Stromal cell of bone marrow (primary cell): ENCODE results near the gene SLC28A1.

ENCODE experiments used
- DNase-seq: peaks from one replicate; pipeline ENCODE4 v3.0.0-alpha.2; 2012; ENCODE audit warnings: low read depth

SLC28A1 gene

DNA sequence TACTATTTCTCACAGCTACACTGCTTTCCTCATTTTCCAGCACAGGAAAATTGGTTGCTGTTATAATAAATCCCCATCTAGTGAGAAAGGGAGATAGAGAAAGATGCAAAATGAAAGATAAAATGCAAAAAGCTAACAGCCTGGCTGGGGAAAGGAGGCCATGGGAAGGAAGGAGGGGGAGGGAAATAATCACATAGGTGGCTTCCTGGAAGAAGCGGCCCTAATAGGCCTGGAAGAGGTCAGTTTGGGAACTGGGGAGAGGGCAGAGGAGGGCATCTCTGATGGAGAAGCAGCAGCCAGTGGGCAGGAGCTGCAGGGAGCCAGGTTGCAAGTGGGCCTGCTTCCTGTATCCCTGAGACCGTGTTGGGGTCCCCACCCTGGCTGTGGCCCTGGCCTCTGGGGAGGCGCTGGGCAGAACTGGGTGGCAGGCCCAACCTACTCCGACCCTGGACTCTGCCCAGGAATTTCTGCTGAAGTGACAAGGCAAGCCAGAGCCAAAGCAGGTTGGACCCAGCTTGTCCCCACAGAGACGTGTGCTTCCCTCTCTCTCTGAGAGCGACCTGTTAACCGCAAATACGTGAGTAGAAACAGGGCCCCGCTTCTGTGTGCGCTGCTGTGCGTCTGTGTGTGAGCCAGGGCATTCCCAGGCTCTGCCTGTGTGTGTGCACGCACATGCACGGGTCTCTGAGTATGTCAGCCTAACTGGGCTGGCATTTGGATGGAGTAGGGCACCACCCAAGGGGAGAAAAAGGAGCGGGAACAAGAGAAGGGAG lies 1.9 kb downstream of the SLC28A1 start:
- DNase-seq, result no peak

DNA sequence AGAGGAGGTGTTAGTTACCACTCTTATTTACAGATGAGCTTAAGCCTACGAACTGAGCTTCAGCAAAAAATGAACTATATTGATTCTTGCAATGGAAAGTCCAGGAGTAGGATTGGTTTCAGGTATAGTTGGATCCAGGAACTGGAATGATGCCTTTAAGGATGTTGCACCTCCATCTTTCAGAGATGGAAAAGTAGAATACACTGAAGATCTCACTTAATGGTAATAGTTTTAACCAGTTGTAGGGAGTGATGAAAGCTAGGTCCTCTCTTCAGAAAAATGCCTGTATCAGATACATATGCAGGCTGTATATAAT lies 2.5 kb downstream of the SLC28A1 start:
- no peak for DNase-seq

DNA sequence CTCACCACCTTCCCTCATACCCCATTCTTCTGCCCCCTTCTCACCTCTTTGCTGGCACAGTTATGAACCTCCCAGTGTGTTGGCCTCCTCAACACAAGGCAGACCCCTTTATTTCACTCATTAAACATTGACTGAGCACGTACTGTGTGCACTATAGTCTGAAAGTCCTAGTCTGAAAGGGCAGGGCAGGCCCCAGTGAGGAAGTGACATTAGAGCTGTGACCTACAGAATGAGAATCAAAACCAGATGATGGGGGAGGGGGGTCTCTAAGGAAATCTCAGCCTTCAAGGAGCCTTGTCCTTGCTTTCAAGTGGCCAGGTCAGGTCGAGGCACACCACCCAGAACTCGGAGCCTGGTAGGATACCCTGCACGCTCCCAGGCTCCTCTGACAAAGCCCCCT lies 3.5 kb downstream of the SLC28A1 start:
- no peak for DNase-seq

DNA sequence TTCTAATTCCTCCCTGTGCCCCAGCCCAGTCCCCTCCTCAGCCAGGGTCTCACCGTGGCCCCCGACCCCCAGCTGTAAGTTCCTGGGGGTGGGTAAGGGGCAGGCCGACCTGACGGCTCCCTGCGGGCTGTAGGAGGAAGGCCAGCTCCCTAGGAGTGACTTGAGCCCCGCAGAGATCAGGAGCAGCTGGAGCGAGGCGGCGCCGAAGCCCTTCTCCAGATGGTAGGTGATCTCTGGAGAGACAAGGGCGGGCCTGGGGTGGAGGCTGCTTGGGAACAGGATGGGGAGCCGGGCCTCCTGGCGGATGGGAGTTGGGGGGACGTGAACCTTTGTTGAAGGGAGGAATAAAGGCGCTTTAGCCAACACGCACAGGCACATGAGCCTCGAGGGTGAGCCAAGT lies 4.2 kb downstream of the SLC28A1 start:
- DNase-seq, result no peak

DNA sequence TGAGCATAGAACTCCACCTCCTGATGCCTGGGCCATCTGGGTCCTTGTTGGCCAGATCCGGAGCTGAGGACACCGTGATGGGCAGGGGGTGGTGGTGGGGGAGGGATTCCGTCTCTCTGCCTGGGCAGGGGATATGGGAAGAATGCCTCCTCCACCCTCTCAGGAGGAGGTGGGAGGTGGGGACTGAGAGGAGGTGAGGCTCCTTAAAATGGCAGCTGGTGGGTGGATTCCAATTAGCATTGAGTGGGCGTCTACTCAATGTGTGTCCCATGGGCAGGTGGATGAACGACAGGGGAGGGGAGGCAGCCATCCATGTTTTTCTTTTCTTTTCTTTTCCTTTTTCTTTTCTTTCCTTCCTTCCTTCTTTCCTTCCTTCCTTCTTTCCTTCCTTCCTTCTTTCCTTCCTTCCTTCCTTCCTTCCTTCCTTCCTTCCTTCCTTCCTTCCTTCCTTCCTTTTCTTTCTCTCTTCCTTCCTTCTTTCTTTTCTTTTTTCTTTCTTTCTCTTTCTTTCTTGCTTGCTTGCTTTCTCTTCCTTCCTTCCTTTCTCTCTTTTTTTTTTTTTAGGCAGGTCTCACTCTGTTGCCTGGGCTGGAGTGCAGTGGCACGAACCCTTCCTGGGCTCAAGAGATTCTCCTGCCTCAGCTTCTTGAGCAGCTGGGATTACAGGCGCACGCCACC lies 5.0 kb downstream of the SLC28A1 start:
- DNase-seq, result no peak

DNA sequence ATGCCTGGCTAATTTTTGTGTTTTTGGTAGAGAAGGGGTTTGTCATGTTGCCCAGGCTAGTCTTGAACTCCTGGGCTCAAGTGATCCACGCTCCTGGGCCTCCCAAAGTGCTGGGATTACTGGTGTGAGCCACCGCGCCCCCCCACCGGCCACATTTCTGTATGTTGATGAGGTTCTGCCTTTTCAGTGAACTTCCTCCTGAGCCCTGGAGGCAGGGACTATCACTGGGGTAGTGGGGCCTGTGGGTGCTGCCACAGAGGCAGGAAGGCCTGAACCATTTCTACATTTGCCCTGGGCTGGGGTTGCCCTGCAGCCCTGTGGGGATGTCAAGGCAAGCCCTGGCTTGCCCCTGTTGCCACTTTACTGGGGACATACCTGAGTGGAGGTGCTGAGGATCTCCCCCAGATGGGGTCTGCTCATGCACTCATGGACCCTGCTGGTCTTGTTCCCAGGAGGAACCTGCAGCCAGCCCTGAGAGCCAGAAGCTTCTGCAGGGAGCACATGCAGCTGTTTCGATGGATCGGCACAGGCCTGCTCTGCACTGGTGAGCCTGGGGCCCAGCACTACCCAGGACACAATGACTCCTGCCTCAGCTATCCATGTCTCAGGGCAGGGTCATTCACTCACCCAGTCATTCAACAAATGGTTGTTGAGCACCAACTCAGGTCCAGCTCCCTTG lies 5.7 kb downstream of the SLC28A1 start:
- no peak for DNase-seq

DNA sequence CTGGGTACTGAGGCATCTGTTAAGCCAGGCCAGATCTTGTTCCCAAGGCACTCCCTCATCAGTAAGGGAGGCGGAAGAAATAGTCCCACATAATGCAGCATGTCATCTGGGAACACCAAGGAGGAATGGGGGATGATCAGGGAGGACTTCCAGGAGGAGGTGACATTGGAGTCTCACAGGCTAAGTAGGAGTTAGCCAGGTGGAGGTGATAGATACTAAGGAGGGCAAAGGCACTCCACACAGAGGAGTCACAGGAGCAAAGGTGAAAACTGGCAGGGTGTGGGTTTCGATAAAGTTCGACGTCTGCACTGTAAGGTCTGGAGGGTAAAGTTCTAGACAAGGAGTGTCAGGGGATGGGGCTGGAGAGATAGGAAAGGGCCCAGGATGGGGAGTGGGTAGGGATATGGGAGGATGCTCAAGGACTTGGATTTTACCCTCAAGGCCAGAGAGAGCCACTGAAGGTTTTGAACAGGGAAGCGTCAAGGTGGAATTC lies 6.3 kb downstream of the SLC28A1 start:
- DNase-seq, result no peak

DNA sequence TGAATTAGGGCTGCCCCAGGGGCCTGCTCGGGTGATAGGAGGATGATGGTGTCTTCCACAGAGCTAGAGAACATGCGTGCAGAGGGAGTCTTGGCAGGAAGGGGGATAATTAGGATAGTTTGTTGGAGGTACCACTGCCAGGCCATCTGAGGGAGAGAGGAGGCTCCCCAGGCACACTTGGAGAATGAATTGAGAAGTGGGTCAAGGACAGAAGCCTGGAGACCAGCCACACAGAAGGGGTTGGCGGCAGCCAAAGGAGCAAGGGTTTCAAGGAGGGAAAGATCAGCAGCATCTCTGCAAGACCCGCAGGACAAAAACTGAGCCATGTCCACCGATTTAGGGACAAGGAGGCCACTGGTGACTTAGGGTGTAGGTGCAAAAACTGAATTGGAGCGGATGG lies 6.9 kb downstream of the SLC28A1 start:
- DNase-seq, result no peak

DNA sequence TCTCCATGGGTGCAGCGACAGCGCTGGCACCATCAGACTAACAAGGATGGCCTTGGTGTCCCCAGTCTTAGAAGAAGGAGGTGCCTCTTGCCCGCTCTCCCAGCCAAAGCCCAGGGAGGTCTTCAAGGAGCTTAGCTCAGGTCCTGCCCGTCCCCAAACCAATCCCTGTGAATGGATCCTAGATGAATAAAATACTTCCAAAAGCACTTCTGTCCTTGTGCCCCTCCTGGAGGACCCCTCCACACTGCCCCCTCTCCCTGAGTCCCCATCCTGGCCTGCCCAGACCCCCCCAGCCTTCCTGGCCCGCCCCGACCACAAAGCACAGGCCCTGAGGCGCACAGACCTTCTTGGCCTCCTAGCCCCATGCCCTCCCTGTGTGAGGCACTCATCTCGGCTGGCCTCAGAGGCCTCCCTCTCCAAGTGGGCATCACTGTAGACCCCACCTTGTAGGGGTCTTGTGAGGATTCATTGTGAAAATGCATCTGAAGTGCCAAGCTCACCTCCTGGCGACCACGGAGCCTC lies 8.4 kb downstream of the SLC28A1 start:
- DNase-seq, result no peak

DNA sequence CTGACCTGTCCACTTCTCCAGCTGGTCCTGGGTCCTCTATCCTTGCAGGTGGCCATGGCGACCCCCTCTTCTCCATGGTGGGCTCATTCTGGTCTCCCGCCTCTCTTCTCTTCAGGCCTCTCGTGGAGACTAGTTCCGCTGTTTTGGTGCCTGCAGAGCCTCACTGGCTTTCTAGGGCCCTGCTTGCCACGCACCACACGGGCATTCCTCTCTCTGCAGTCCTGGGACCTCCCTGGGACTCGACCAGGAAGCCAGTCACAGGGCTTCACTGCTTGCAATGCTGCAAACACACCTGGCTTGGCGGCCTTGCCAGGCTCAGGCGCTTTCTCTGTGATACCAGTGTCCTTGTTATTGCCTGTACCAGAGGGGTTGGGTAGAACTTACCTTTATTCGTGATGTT lies 9.1 kb downstream of the SLC28A1 start:
- no peak for DNase-seq

DNA sequence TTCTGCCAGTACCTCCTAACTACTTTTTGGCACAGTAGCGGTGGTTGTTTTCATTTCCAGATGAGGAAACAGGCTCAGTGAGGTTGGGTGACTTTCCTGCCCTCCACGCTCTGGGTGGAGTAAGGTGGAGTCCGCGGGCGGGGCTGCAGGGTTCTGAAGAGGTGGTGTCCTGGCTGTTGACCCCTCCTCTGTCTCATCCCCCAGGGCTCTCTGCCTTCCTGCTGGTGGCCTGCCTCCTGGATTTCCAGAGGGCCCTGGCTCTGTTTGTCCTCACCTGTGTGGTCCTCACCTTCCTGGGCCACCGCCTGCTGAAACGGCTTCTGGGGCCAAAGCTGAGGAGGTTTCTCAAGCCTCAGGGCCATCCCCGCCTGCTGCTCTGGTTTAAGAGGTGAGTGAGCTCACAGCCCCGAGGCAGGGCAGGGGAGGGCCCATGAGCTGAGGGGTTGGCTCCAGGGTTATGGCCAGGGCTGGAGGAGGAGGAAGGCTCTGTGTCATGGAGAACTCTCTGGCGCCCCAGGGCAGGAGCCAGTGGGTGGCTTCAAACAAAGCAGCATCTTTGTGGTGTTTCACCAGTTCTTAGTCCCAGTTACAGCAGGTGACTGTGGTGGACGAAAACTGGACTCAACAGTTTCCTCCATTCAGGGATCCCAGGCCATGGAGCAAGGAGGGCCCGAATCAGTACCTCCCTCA lies 10.4 kb downstream of the SLC28A1 start:
- no peak for DNase-seq

DNA sequence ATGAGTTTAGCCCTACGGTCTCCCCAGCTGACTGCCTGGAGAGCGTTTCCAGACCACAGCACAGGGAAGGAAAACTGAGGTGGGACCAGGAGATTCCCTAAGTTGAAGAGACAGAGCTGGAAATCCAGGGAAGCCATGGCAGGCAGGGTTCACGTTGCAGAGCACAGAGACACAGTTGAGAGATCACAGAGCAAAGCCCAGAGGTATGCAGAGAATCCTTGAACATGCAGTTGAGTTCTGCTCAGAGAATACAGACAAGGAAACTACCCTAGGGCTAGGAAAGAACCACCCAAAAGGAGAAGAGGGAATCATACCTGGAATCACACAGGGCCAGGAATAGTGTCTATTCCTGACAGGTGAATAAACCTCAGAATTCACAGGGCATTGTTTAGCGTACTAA lies 14.3 kb downstream of the SLC28A1 start:
- no peak for DNase-seq

DNA sequence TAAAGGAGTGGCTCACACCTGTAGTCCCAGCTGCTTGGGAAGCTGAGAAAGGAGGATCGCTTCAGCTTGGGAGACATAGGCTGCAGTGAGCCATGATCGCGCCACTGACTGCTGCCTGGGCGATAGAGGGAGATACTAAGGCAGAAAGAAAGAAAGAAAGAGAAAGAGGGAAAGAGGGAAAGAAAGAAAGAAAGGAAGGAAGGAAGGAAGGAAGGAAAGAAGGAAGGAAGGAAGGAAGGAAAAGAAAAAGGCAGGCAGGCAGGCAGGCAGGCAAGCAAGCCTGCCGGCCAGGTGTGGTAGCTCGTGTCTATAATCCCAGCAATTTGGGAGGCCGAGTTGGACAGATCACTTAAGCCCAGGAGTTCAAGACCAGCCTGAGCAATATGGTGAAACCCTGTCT lies 15.3 kb downstream of the SLC28A1 start:
- DNase-seq, result no peak

DNA sequence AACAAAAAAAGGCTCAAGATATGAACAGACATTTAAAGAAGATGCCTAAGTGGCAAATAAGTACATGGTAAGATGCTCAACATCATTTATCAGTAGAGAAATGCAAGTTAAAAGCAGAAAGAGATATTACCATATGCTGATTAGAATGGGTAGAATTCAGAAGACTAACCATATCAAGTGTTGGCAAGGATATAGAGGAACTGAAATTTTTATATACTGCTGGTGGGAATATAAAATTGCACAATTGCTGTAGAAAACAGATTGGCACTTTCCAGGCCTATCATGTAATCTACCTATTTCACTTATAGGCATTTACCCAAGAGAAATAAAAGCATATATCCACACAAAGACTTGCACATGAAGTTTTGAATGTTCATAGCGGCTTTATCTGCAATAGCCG lies 17.1 kb downstream of the SLC28A1 start:
- DNase-seq, result no peak

DNA sequence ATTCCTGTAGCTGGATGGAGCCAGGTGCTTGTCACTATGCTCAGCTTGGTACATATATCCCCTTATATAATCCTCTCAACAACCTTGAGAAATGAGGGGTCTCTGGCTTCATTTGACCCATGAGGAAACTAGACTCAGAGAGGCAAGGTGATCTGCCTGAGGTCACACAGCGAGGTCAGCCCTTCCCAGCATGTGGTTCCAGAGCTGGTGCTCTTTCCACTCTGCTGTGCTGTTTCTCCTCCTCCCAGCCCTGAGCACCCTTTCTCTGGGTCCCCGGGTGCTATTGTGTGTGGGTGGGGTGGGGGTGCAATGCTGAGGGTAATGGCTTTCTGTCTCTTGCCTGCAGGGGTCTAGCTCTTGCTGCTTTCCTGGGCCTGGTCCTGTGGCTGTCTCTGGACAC lies 19.3 kb downstream of the SLC28A1 start:
- no peak for DNase-seq

DNA sequence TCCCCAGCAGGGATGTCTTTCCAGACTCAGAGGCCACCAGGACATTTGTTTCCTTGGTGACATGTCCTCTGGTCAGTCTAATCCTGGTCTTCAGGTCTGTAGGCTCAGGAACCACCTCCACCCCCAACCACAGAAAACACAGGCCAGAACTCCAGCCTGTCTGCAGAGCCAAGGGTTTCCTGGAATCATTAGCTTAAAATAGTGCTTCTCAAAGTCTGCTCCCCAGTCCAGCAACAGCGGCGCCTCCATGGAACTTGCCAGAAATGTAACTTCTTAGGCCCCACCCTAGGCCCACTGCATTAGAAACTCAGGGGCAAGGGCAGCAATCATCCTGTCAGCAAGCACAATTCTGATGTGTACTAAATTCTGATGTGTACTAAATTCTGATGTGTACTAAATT lies 20.0 kb downstream of the SLC28A1 start:
- DNase-seq, result no peak

DNA sequence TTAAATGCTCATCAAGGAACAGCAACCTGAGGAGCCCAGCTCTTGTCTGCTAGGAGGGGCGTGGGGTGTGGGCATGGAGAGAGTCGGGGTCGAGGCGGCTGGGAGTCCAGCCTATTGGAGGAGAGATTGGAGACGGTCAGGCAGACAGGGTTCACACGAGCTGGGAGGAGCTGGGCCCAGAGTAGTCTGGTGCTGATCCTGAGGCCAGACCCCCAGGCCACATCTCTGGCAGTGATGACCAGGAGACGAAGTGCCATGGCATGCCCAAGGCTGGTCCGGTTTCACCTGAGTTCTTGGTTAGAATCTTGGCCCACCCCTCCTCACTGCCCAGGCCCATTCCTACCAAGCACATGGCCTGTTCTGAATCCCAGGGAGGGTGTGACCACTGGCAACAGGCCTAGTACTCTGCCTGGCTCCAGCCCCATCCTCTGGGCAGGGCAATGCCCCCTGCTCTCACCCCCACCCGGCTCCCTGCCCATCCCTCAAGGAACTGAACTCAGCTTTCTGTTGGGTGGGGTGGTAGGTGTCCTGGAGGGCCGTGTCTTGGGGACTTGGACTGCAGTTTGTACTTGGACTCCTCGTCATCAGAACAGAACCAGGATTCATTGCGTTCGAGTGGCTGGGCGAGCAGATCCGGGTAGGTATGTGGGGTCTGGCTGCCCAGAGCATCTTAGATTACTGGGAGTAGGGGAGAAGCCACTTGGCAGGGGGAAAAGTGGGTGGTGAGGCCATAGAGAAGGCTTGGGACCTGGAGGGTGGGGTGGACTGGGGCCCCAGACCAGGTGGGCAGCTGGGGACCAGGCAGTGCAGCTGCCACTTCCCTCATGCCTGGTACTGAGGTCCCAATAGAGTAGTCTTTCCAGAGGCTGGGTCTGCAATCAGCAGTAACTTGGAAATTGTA lies 20.8 kb downstream of the SLC28A1 start:
- no peak for DNase-seq

DNA sequence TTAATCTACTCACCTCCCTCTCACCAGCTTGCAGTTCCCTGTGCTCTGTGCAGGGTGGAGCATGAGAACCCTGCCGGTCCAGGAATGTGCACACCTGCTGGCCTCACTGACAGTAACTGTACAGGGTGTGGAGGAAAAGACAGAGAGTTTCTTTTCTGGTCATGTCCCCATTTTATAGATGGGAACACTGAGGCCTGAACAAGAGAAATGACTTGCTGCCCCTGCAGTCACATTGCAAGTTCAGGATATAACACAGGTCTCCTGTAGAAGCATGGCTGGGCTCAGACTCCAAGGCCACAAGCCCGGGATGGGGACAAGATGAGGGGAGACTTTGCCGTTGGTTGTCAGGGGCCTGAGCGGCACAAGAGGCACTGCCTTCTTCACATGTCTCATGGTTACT lies 23.3 kb downstream of the SLC28A1 start:
- no peak for DNase-seq

DNA sequence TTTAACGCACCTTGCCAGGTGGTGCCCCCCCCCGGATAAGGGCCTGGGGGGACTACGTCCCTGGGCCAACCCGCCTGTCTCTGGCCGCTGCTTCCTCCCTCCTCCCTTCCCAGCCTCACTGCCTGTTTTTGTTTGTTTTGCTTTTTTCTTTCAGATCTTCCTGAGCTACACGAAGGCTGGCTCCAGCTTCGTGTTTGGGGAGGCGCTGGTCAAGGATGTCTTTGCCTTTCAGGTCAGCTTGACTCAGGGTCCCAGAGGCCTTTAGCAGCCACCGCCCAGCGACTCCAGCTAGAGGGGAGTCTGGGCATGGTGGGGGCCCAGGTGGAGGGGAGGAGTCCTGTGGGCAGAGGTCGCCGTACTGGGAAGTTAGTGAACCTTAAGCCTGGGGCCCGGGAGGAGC lies 24.1 kb downstream of the SLC28A1 start:
- DNase-seq, result no peak

DNA sequence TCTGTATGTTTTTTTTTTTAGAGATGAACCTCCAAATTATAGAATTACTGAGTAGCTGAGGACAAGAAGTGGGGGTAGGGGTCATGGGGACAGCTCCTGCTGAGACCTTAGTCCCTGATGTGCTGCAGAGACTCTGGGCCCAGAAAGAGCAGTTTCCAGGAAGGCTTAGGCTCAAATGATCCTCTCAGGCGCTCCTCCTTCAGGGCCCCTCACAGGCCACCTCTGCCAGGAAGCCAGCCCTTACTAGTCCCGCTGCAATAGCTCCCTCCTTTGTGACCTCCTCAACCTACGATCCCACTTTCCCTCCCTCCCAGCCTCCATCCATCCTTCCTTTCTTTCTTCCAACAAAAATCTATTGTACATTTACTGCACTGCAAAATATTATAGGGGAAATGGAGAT lies 24.6 kb downstream of the SLC28A1 start:
- no peak for DNase-seq

DNA sequence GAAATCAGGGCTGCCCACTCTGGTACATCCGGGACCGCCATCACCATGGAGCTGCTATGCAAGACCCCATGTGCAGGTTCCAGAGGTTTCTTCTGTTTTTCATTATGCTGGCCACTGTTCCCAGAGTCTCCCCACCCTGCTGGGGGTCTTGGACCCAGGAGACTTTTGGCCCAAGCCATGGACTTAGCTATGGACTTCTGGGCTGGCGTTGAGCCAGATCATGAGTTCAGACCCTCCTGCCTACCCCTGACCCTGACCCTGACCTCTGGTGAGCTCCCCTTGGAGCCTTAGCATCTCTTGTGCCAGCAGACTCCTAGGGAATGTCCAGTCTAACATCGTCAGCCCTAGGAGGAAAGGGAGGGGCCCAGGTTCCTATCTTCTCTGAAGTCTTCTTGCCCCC lies 25.3 kb downstream of the SLC28A1 start:
- DNase-seq, result no peak
